ENCODE measurements around the gene ADAR. TPM values are rescaled to one million over a fixed set of nuclear protein-coding genes. Genes with fewer than 3 reads are reported as not detected.

ADAR gene
- total RNA-seq, 4 donors from 2014 or later, result 66.5 to 104 (median 78.6) TPM

GRCh38 chr1:154581766-154582165, 26.2 kb downstream of the ADAR start:
- TF ChIP-seq CTCF (IDR thresholded peaks at IDR 0.05; ENCODE audit: low read depth), result no peak

- no peak for TF ChIP-seq CTCF (IDR thresholded peaks at IDR 0.05; ENCODE audit: low read depth)
Observed at GRCh38 chr1:154579374-154579773, 28.6 kb downstream of the ADAR start.

- TF ChIP-seq CTCF (IDR thresholded peaks at IDR 0.05; ENCODE audit: low read depth), result no peak
Observed at GRCh38 chr1:154578058-154578418, 29.9 kb downstream of the ADAR start.

GRCh38 chr1:154577346-154578057, 30.5 kb downstream of the ADAR start:
- no peak for TF ChIP-seq CTCF (IDR thresholded peaks at IDR 0.05; ENCODE audit: low read depth)

- no peak for TF ChIP-seq CTCF (IDR thresholded peaks at IDR 0.05; ENCODE audit: low read depth)
Observed at GRCh38 chr1:154575951-154576566, 31.9 kb downstream of the ADAR start.

GRCh38 chr1:154575147-154575927, 32.6 kb downstream of the ADAR start:
- TF ChIP-seq CTCF (IDR thresholded peaks at IDR 0.05; ENCODE audit: low read depth), result no peak

GRCh38 chr1:154574716-154575115, 33.3 kb downstream of the ADAR start:
- TF ChIP-seq CTCF (IDR thresholded peaks at IDR 0.05; ENCODE audit: low read depth), result no peak
